ENCODE measurements around the gene SYNGR3.

DNA sequence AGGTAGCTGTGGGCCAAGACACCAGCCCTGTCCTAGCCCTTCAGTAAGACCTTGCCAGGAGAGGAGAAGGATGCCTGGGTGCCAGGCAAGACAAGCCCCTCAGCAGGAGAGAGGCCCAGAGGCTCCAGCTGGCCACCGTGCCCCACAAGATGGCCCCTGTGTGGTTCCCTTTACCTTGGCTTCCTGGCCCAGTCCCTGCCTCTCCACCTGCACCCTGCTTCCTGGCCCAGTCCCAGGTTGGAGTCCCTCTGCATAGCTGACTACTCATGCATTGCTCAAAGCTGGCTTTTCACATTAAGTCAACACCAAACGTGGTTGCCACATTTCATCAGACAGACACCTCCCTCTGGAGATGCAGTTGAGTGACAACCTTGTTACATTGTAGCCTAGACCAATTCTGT lies 4.0 kb downstream of the SYNGR3 start:
- TF ChIP-seq, protein P1, sequence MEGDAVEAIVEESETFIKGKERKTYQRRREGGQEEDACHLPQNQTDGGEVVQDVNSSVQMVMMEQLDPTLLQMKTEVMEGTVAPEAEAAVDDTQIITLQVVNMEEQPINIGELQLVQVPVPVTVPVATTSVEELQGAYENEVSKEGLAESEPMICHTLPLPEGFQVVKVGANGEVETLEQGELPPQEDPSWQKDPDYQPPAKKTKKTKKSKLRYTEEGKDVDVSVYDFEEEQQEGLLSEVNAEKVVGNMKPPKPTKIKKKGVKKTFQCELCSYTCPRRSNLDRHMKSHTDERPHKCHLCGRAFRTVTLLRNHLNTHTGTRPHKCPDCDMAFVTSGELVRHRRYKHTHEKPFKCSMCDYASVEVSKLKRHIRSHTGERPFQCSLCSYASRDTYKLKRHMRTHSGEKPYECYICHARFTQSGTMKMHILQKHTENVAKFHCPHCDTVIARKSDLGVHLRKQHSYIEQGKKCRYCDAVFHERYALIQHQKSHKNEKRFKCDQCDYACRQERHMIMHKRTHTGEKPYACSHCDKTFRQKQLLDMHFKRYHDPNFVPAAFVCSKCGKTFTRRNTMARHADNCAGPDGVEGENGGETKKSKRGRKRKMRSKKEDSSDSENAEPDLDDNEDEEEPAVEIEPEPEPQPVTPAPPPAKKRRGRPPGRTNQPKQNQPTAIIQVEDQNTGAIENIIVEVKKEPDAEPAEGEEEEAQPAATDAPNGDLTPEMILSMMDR (IDR thresholded peaks at IDR 0.05), result no peak
- TF ChIP-seq POLR2AphosphoS5 (IDR thresholded peaks at IDR 0.05; ENCODE audit: insufficient read depth in 1 of 2, low read depth in 1 of 2) (no peak), POLR2A (IDR thresholded peaks at IDR 0.05) (no peak)
